ENCODE results near the gene GMPR2.
A peak's percentile ranks its signal among the peaks of the same experiment; 100 is the strongest.
"Not testable (repeated sequence)": the region's sequence is repeated elsewhere in the genome, so short reads cannot be mapped to it uniquely, and the experiment has no call there.

The GMPR2 gene

GRCh38 chr14:24203249-24203886, 29.4 kb upstream of the GMPR2 start:
- not testable (repeated sequence) for DNase-seq

- no peak for DNase-seq
Observed at GRCh38 chr14:24204163-24205146, 28.3 kb upstream of the GMPR2 start.

- DNase-seq, result no peak
Observed at GRCh38 chr14:24206260-24207103, 26.2 kb upstream of the GMPR2 start.

DNA sequence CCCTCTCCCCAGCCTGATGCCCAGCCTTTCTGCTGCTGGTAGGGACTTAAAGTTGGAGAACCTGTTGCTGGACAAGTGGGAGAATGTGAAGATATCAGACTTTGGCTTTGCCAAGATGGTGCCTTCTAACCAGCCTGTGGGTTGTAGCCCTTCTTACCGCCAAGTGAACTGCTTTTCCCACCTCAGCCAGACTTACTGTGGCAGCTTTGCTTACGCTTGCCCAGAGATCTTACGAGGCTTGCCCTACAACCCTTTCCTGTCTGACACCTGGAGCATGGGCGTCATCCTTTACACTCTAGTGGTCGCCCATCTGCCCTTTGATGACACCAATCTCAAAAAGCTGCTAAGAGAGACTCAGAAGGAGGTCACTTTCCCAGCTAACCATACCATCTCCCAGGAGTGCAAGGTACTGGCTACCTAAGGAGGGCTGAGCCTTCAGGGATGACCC, 25.6 kb upstream of the GMPR2 start:
- DNase-seq, result no peak

GRCh38 chr14:24207625-24208024, 25.1 kb upstream of the GMPR2 start:
- no peak for DNase-seq

GRCh38 chr14:24211311-24211710, 21.4 kb upstream of the GMPR2 start:
- DNase-seq, result no peak

GRCh38 chr14:24212924-24213865, 19.5 kb upstream of the GMPR2 start, which contains the start of gene CHMP4A:
Gene CHMP4A, minus strand, starts transcription at chr14:24213488. Its CDS starts 49 bp downstream, at chr14:24213439.
- DNase-seq, result peak; percentile 97

DNA sequence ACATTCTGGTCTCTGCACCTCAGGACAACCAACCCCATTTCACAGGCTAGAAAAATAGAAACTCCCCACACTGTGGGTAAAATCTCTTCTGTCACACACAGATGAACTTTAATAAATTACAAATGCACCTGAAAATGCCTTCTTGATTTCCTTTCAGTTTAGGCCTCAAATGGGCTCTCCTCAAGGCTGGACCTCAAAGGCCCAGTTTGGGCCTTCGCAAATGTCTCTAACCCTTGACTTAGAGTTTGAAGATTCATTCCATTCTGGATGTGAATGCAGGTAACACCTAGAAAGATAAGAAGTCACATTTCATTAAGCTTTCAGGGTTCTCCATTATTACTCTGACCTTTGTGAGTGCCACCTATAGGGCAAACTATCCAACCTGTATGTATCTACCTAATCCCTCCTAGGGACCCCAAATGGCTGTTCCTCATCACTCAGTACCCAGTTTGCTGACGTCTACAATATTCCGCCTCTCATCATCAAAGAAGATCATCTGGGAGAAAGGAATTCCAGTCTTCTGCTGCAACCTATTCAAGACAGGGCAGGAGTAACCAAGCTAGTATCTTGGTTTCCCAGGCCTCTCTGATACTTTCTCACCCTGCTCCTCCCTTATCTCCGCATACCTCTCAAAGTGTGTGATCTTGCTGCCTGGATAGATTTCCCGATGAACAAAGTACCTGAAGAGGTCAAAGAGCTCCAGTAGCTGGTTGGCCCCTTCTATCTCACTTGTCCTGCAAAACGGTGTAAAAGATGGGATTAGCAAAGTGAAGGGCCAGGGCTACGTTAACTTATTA, 18.7 kb upstream of the GMPR2 start:
- no peak for DNase-seq

GRCh38 chr14:24215495-24216344, 17.0 kb upstream of the GMPR2 start, which contains the start of gene MDP1:
Gene MDP1, minus strand, starts transcription at chr14:24216066. Its CDS starts 111 bp downstream, at chr14:24215955.
- peak; percentile 74 for DNase-seq

GRCh38 chr14:24216345-24216699, 16.4 kb upstream of the GMPR2 start:
- no peak for DNase-seq

DNA sequence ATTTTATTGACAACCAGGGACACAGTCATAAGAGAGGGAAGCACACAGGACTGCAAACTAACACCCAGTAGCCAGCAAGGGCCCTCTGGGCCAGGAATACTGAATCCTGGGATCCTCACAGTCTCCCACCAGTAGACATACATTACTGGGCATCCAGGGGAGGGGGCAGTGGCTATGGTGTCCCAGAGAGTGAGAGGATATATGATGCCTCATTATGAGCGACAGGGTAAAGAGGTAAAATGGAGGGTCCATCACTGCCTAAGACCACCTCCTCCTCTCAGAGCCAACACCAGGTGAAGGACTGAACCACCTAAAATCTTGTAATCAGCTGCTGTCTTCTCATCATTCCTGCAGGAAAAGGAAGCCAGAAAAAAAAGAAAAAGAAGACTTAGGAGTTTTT, 15.9 kb upstream of the GMPR2 start:
- not testable (repeated sequence) for DNase-seq

GRCh38 chr14:24219080-24219479, 13.6 kb upstream of the GMPR2 start:
- no peak for DNase-seq

DNA sequence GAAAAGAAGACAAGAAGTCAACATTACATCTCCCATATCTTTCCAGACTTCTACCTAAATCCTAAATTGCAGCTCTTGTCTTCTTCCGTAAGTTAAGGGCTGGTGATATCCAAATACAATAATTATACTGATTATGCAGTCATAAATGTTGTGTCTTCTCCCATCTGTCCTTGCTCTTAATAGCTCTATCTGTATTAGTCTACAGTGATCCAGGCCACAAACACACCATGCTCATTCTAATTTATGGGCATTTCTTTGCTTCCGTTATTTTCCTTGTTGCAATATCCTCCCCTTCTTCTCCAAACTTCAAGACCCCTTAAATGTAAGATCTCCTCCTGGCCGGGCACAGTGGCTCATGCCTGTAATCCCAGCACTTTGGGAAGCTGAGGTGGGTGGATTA, 13.2 kb upstream of the GMPR2 start:
- DNase-seq, result no peak

DNA sequence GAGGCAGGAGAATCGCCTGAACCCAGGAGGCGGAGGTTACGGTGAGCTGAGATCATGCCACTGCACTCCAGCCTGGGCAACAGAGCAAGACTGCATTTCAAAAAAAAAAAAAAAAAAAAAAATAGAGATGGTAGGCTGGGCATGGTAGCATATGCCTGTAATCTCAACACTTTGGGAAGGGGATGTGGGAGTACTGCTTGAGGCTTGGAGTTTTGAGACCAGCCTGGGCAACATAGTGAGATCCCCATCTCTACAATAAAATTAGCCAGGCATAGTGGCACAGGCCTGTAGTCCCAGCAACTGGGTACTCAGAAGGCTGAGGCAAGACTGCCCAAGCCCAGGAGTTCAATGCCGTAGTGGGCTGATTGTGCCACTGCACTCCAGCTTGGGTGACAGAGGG, 9.7 kb upstream of the GMPR2 start:
- DNase-seq, result not testable (repeated sequence)

- no peak for DNase-seq
Observed at GRCh38 chr14:24224618-24225071, 8.1 kb upstream of the GMPR2 start.

DNA sequence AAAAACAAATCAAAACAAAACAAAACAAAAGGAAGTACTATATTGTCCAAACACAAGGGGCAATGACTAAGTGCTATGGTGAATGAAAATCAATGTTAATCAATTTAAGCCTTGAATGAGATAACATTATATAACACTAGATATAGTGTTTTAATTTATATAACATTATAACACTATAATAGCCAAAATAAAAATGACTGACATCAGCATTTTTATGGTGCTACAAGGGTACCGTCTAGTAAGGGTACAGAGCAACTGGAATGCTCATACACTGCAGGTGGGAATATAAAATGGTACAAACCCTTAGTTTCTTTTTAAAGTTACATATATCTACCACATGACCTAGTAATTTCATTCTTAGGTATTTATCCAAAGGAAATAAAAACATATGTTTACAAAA, 6.3 kb upstream of the GMPR2 start:
- no peak for DNase-seq

DNA sequence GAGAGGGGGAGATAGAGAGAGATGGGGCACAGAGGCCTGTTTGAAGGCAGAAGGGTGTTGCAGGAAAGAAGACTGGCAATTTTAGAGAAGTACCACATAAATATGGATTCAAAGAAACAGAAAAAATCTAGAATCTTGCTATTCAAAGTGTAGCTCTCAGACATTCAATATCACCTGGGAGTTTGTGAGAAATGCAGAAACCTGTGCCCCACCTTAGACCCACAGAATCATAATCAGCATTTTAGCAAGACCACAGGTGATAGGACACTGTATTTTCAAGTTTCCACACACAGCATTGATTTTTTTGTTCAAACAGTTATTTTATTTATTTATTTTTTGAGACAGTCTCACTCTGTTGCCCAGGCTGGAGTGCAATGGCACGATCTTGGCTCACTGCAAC, 3.8 kb upstream of the GMPR2 start:
- no peak for DNase-seq

DNA sequence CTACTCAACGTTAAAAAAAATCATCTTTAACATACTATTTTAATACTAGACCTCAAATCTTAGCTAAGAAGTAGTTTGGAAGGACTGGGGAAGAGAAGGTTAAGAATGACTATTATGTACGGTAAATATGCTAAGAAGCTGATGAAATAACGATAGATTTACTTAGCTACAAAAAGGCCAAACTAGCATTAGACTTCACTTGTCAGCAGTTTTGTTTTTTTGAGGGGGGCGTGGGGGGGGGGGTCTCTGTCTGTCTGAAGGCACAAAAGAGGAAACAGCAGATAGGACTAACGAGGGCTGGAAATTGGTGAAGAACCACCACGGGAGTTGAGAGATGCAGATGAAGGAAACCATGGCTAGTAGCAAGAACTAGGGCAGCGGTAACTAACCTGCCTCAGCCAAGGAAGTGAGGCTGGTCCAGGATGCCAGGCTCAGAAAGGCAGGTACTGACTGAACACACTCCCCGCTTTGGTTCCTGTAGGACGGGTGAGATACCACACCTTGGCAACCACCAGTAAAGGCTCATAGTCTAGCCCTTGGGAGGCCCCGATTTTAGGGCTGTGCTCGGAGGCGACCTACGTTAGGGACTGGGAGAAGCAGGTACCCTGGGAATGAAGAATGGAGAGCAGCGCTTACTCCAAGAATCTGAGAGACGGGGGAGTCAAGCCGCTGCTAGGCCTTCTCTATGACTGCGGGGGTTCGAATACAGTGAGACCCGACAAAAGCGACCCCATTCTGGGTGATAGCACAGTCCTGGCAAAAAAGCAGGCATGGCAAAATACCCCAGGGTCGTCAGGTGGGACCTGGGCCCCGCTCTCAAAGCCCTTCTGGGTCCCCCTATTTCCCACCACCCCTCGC, 1.2 kb upstream of the GMPR2 start:
- no peak for DNase-seq

- DNase-seq, result peak; percentile 87
Observed at GRCh38 chr14:24232121-24232644, 546 bp upstream of the GMPR2 start, which contains the start of gene NEDD8. Gene NEDD8, minus strand, starts transcription at chr14:24232367. Its CDS starts 100 bp downstream, at chr14:24232267.
